ENCODE measurements around the gene PDE10A. TPM values are rescaled to one million over a fixed set of nuclear protein-coding genes. Genes with fewer than 3 reads are reported as not detected.
A peak's percentile ranks its signal among the peaks of the same experiment; 100 is the strongest.
"Not testable (repeated sequence)": the region's sequence is repeated elsewhere in the genome, so short reads cannot be mapped to it uniquely, and the experiment has no call there.

Gene PDE10A
- total RNA-seq, 1 donor from 2014 or later: 6.9 TPM

DNA sequence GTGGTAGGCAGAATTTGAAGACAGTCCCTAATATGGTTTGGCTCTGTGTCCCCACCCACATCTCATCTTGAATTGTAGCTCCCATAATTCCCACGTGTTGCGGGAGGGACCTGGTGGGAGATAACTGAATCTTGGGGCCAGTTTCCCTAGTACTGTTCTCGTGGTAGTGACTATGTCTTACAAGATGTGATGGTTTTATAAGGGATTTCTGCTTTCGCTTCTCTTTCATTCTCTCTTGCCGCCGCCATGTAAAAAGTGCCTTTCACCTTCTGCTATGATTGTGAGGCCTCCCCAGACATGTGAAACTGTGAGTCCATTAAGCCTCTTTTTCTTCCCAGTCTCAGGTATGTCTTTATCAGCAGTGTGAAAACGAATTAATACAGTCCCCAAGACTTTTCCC is 103.4 kb downstream of the PDE10A start:
- DNase-seq (ENCODE audit: low read depth): no peak
- H3K4me3 ChIP-seq (ENCODE audit: low read depth, low read length): no peak overlapping the region
- no peak for TF ChIP-seq CTCF (conservative IDR thresholded peaks at IDR 0.05; ENCODE audit: low read depth, low read length)

DNA sequence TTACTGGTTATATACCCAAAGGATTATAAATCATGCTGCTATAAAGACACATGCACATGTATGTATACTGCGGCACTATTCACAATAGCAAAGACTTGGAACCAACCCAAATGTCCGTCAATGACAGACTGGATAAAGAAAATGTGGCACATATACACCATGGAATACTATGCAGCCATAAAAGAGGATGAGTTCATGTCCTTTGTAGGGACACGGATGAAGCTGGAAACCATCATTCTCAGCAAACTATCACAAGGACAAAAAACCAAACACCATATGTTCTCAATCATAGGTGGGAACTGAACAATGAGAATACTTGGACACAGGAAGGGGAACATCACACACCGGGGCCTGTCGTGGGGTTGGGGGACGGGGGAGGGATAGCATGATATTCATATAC is 104.9 kb downstream of the PDE10A start:
- DNase-seq (ENCODE audit: low read depth): not testable (repeated sequence)

GRCh38 chr6:165557674-165558073 is 105.4 kb downstream of the PDE10A start:
- no peak overlapping the region for H3K4me3 ChIP-seq (ENCODE audit: low read depth, low read length)
- DNase-seq (ENCODE audit: low read depth): no peak
- no peak for TF ChIP-seq CTCF (conservative IDR thresholded peaks at IDR 0.05; ENCODE audit: low read depth, low read length)

More for the DNA sequence above, 104.9 kb downstream of the PDE10A start:
- not testable (repeated sequence) for H3K4me3 ChIP-seq (ENCODE audit: low read depth, low read length)

GRCh38 chr6:165556116-165556843 is 106.8 kb downstream of the PDE10A start:
- TF ChIP-seq CTCF (conservative IDR thresholded peaks at IDR 0.05; ENCODE audit: low read depth, low read length): no peak

GRCh38 chr6:165554644-165555043 is 108.4 kb downstream of the PDE10A start:
- DNase-seq (ENCODE audit: low read depth); H3K4me3 ChIP-seq (ENCODE audit: low read depth, low read length): not testable (repeated sequence)

More at GRCh38 chr6:165556116-165556843, 106.8 kb downstream of the PDE10A start:
- no peak for DNase-seq (ENCODE audit: low read depth)
- H3K4me3 ChIP-seq (ENCODE audit: low read depth, low read length): peak overlapping the region; percentile 44

DNA sequence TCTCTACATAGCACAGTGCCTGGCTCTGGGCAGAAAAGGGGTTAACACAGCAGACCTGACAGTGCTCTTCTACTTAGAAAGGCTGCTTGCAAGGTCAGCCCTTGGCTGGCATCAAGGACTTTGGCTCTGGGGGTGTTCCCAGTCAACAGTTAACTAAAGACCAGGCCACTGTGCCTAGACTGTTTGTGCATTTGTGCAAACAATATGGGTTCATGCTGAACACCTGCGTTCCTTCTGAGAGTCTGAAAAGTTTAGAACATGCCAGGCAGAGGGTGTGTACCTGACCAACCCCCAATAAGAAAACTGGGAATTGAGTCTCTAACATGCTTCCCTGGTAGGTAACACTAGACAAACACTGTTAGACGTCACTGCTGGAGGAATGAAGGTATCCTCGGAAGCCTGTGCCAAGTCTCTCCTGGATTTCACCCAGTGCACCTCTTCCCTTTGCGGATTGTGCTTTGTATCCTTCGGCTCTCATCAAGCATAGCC is 110.7 kb downstream of the PDE10A start:
- DNase-seq (ENCODE audit: low read depth): no peak

GRCh38 chr6:165551828-165552227 is 111.2 kb downstream of the PDE10A start:
- no peak for DNase-seq (ENCODE audit: low read depth)
- no peak for TF ChIP-seq CTCF (conservative IDR thresholded peaks at IDR 0.05; ENCODE audit: low read depth, low read length)
- no peak overlapping the region for H3K4me3 ChIP-seq (ENCODE audit: low read depth, low read length)

More for the DNA sequence above, 110.7 kb downstream of the PDE10A start:
- peak overlapping the region; percentile 2 for H3K4me3 ChIP-seq (ENCODE audit: low read depth, low read length)
- TF ChIP-seq CTCF (conservative IDR thresholded peaks at IDR 0.05; ENCODE audit: low read depth, low read length): no peak

DNA sequence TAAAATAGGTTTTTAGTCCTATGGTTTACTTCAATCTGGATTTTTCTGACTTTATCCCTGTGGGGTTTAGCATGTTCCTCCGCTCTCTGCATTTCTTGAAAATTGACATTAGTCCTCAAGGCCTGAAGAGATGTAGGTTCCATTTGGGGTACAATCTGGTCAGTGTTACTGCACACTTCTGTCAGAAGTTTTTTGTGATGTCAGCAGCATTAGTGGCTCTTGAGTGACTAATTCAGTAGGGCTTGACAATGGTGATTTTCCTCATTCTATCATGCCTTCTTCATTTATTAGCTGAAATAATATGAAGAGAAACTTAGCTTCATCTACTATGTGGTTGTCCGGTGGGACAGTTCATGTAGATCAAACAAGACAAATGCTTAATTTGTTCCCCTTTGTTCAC is 114.6 kb downstream of the PDE10A start:
- no peak for DNase-seq (ENCODE audit: low read depth)
- TF ChIP-seq CTCF (conservative IDR thresholded peaks at IDR 0.05; ENCODE audit: low read depth, low read length): no peak
- no peak overlapping the region for H3K4me3 ChIP-seq (ENCODE audit: low read depth, low read length)

Data from epithelial cell of proximal tubule (primary cell).